HG03442 (cell line): ENCODE results near the gene USH1G.
"Not testable (repeated sequence)": the region's sequence is repeated elsewhere in the genome, so short reads cannot be mapped to it uniquely, and the experiment has no call there.

Experiments used
- ATAC-seq: cut with Tn5 transposase; IDR thresholded peaks from one replicate; pipeline ENCODE4 v1.9.1; 2021; ENCODE audit warnings: mild to moderate bottlenecking, moderate library complexity; ENCODE audit not compliant: unreplicated experiment

USH1G gene

GRCh38 chr17:74922694-74923537 is at the start of gene USH1G:
Gene USH1G, minus strand, starts transcription at chr17:74923255. Its CDS starts 182 bp downstream, at chr17:74923073.
- ATAC-seq: no peak

- ATAC-seq: no peak
These were observed 49.3 kb upstream of the USH1G start, which contains the start of gene HID1 for GRCh38 chr17:74972107-74972972. Gene HID1, minus strand, starts transcription at chr17:74972759. Its CDS starts 103 bp downstream, at chr17:74972656.

- no peak for ATAC-seq
These were observed 48.7 kb upstream of the USH1G start for GRCh38 chr17:74971842-74972106.

DNA sequence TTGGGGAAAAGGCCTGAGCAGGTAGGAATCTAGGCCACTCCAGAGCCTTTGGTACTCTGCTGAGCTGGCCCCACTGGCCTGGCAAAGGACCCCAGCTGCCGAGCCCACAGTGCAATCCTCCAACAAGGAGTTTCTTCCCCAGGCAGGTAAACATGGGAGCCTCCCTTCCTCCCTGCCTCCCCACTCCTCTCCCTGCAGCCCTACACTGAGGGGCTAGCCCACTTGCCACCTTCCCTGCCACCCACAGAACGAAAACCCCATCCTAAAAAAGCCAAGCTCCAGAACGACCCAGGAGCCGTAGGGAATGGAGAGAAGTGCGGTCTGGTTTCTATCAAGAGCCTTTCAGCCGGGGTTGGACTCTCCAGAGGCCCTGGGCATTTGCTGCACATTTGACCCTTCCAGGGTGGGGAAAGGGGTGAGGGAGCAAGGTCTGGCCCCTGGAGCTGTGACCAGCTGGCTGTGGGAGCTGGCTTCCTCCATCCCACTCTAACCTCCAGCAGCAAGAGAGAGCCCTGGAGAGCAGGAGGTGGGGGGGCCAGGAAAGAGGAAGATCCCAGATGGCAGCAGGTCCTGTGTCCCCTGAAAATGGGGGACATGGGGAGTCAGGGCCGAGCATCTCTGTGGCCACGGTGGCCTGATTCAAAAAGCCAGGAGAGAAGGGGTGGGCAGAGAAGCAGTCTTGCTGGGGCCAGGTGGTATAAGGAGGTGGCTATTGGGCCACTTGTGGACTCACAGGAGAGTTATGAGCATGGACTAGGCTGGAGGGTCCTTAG is 48.2 kb upstream of the USH1G start:
- no peak for ATAC-seq

DNA sequence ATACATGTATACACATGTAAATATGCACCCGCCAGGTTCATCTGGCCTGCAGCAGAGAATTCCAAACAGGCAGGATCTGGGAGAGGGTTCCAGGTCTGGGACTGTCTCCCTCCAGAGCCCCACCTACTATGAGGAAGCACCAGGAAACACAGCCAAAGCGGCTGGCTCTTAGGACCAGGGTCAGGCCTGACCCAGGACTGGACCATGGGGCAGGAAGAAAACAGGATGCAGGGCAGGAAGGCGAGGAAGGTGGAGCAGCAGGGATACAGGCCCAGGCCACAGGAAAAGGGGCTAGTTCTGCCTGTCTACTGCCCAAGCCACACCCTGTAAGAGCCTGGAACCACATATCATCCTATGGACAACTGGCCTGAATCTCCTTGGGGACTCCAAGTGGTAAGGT is 47.3 kb upstream of the USH1G start:
- no peak for ATAC-seq

DNA sequence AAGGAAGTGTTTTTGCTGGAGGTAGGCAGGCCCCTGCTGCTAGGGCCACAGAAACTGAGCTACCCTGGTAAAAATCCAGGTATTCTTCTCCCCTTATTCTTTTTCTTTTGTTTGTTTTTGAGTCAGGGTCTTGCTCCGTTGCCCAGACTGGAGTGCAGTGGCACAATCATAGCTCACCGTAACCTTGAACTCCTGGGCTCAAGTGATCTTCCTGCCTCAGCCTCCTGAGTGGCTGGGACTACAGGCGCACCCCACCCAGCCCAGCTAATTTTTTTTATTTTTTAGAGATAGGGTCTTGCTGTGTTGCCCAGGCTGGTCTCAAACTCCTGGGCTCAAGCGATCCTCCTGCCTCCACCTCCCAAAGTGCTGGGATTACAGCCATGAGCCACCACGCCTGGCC is 46.4 kb upstream of the USH1G start:
- not testable (repeated sequence) for ATAC-seq

DNA sequence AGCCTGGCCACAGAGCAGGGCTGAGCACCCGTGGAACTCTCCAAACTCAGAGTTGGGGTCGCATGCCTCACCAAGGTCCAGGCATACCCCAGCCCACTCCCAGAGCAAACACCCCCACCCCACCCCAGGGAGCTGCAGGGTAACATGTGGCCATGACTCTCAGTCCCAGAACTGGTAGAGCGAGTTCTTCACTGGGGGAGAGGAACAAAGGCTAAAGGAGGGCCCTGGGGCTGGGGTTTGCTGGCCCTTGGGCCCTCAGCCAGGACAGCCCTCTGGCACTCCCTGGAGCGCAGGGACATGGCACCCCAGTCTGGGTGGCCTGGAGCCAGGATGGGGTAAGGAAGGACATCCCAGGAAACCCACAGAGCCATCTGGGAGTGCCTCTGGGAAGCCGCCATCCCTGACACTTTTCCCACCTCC is 45.3 kb upstream of the USH1G start:
- no peak for ATAC-seq

- no peak for ATAC-seq
These were observed 42.0 kb upstream of the USH1G start for GRCh38 chr17:74964988-74965622.

DNA sequence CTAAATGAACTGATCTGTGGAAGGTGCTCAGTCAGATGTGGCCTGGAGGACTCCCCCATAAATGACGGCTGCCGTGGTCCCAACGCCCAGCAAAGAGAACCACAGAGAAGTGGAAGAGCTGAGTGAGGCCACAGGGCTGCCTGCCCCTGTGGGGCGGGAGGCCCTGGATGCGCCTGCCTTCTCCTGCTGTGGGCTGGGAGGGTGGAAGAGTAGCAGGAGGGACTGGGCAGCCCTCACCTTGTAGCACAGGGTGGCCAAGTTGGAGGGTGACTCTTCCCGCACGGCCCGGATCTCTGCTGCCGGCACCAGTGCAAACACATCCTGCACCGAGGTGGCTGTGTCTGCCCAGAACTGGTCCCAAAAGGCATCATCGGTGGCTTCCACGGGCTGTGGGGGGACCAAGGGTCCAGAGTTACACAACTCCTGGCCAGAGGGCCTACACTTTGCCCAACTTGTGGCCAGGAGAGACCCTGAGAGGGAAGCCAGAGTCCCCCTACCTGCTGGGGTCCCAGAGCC is 41.2 kb upstream of the USH1G start:
- no peak for ATAC-seq

DNA sequence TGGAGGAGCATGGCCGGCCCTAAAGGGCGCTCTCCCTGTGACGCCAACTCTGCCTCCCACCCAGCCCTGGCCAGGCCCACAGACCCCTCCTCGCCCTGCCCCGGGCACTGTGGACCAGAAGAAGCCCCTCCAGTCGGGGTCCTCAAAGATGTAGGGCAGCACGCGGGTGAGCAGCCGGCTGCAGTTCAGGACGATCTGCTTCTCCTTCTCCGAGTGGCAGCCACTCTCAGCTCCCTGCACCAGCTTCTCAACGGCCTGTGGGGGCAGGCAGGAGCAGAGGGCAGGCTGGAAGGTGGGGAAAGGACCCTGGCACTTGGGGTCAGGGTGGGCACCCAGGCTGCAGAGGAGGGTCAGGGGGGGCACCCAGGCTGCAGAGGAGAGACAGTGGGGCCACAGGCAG is 40.6 kb upstream of the USH1G start:
- ATAC-seq: no peak

DNA sequence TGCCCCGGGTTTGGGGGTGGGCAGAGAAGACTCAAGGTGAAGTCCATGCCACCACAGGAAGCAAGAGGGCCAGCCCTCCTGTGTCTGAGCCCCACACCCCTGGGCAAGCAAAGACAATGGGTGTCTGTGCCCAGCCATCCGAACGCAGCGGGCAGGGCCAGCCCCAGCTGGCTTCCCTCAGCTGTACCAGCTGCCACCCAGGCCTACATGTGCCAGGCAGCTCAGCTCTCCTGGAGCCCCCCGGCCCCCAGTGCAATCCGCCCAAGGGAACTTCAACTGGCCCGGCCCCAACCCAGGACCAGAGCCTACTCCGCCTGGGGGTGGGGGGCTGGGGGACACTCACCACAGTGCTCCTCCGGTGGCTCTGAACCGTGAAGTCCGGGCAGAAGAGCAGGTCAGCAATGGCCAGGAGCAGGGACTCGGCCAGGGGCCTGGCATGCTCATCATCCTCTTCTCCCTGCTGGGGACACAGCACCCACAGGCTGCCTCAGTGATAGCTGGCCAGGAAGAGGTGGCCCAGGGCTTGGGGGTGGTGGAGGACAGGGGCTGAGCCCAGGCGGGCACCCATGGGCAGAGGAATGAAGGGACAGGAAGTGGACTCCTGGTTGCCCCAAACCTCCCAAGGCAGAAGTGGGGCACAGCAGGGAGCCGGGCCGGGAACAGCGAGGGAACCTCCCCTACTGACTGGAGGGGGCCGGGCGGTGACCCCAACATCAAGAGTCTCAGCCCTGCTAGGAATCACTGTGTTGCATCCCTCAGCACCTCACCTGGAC is 39.8 kb upstream of the USH1G start:
- ATAC-seq: no peak

- ATAC-seq: no peak
These were observed 38.7 kb upstream of the USH1G start for GRCh38 chr17:74961657-74962350.

DNA sequence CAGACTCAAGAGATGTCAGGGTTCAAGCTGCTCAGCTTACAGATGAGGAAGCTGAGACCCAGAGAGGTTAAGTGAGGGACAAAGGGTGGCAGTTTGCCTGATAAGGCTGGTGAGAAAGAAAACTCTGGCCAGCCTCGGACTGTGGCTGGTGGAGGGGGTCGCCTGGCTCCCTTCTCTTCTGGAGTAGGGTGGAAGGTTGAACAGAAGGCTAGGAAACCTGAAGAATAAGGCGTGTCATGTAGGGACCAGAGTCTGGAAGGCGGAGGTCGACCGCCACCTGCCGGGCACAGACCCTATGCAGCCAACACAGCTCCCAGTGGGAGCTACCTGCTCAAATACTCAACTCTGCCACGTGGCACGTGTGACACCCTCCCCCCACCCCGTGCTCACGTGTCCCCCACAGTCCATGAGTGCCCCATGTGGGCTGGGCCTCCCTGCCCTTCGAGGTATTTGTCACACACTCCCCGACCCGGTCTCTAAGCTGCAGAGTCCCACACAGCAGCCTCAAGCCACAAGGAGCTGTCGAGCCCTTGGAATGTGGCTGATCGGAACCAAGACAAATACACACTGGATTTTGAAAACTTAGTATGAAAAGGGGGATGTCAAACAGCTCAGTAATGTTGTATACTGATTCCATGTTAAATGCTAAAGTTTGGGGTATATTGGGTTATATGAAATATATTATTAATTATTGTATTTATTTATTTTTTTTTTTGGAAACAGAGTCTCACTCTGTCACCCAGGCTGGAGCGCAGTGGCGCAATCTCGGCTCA is 37.7 kb upstream of the USH1G start:
- ATAC-seq: no peak

GRCh38 chr17:74959826-74960515 is 36.9 kb upstream of the USH1G start:
- ATAC-seq: no peak

DNA sequence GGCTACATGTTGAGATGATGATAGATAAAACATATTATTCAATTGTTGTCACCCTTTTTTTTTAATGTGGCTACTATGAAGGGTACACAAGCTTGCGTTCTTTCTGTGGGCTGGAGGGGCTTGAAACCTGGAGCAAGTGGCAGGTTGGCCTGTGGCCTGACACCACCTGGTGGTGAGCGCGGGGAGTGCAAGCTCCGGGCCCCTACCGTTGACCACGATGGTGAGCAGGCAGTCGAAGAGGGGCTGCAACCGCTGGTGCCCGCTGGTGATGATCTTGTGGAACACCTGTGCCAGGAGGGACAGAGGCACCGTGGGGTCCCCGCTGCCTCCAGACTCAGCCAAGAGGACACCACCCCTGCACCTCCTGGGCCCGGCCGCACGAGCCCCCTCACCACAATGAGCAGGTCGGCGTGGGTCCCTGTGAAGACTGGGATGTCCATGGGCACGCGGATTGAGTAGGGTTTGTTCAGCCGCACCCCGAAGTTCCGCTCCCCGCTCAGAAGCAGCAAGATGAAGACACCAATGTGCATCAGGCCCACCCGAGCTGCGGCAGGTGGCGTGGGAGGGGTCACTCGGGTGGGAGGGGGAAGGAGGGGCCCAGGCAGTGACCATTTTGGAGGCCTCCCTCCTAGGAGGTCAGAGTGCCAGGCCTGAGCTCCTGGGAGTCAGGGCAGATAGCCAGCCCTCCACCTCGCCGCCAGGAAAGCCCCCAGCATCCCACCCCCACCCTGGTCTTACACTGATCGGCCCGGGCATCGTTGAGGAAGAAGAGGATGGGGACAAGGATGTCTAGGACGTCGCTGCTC is 35.1 kb upstream of the USH1G start:
- ATAC-seq: no peak

DNA sequence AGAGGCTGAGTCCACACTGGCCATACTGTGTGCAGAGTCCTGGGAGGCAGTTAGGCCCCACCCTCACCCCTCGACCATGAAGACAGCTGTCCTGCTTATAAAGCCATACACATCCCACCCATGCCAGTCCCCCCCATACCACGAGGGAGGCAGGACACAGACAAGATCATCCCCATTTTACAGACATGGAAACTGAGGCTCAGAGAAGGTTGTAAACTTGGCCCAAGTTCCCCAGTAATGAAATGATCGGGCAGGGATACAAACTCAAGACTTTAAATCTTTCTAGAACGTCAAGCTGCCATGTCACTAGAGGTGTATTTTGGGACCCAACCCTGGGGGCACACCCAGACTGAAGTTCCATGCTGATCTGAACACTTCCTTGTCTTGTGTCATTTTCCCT is 33.0 kb upstream of the USH1G start:
- no peak for ATAC-seq
